GM23338 (cell line): Measurements from ENCODE around the gene METTL22. TPM values are rescaled to one million over a fixed set of nuclear protein-coding genes. Genes with fewer than 3 reads are reported as not detected.

ENCODE experiments used
- ATAC-seq: fragments of 200-7000 bp; cut with Tn5 transposase; 3 replicates; pipeline ENCODE4 v1.9.1; 2020
- DNase-seq: peaks from one replicate; pipeline ENCODE4 v3.0.0-alpha.2; 2015; ENCODE audit warnings: low spot score
- H2AFZ ChIP-seq: fragments of 200-600 bp; sonication (generic); 2 replicates; pipeline ENCODE4 v1.8.0; 2016; ENCODE audit warnings: antibody characterized with exemption, mild to moderate bottlenecking, moderate library complexity
- H3F3A ChIP-seq: fragments of 200-600 bp; sonication (generic); replicated peaks from 2 replicates; pipeline ENCODE4 v1.8.0; 2017; ENCODE audit warnings: antibody characterized with exemption, mixed run types, low read depth
- H3K27ac ChIP-seq: fragments of 200-600 bp; sonication (generic); 2 replicates; pipeline ENCODE4 v1.6.1; 2016; ENCODE audit warnings: low read depth
- H3K27me3 ChIP-seq: fragments of 200-600 bp; sonication (generic); 2 replicates; pipeline ENCODE4 v1.8.0; 2016; ENCODE audit warnings: mild to moderate bottlenecking, mixed run types, moderate library complexity; ENCODE audit not compliant: insufficient read depth
- H3K36me3 ChIP-seq: fragments of 200-600 bp; sonication (generic); 2 replicates; pipeline ENCODE4 v1.8.0; 2016; ENCODE audit warnings: mild to moderate bottlenecking; ENCODE audit not compliant: insufficient read depth
- H3K4me1 ChIP-seq: fragments of 200-600 bp; sonication (generic); 2 replicates; pipeline ENCODE4 v1.8.0; 2016; ENCODE audit warnings: mild to moderate bottlenecking, moderate library complexity; ENCODE audit not compliant: insufficient read depth
- H3K4me2 ChIP-seq: fragments of 200-600 bp; sonication (generic); 2 replicates; pipeline ENCODE4 v1.7.1; 2017; ENCODE audit warnings: mixed run types
- H3K4me3 ChIP-seq: fragments of 200-600 bp; sonication (generic); 2 replicates; pipeline ENCODE4 v1.6.1; 2016; ENCODE audit warnings: mixed run types
- H3K79me2 ChIP-seq: fragments of 200-600 bp; sonication (generic); replicated peaks from 2 replicates; pipeline ENCODE4 v1.8.0; 2017; ENCODE audit warnings: mild to moderate bottlenecking; ENCODE audit not compliant: insufficient read depth
- H3K9me2 ChIP-seq: fragments of 200-600 bp; sonication (generic); 2 replicates; pipeline ENCODE4 v1.8.0; 2017; ENCODE audit not compliant: insufficient read depth
- H4K20me1 ChIP-seq: fragments of 200-600 bp; sonication (generic); replicated peaks from 2 replicates; pipeline ENCODE4 v1.8.0; 2017; ENCODE audit warnings: mild to moderate bottlenecking; ENCODE audit not compliant: insufficient read depth
- H3K27ac Mint-ChIP-seq: 2 replicates; pipeline ENCODE4 v1.8.0; 2020; ENCODE audit warnings: inconsistent platforms, mild to moderate bottlenecking, moderate library complexity, mixed read lengths
- H3K27me3 Mint-ChIP-seq: 3 replicates; pipeline ENCODE4 v1.8.0; 2022; ENCODE audit warnings: low read depth, mild to moderate bottlenecking, moderate library complexity, mixed read lengths, inconsistent platforms; ENCODE audit not compliant: insufficient read depth, poor library complexity
- H3K36me3 Mint-ChIP-seq: 3 replicates; pipeline ENCODE4 v1.8.0; 2021; ENCODE audit warnings: low read depth, mild to moderate bottlenecking, inconsistent platforms, moderate library complexity, mixed read lengths
- H3K4me1 Mint-ChIP-seq: 3 replicates; pipeline ENCODE4 v1.8.0; 2020; ENCODE audit warnings: mild to moderate bottlenecking, inconsistent platforms, mixed read lengths
- H3K4me3 Mint-ChIP-seq: 3 replicates; pipeline ENCODE4 v1.8.0; 2021; ENCODE audit warnings: moderate library complexity, mild to moderate bottlenecking, inconsistent platforms, mixed read lengths
- H3K9me3 Mint-ChIP-seq: 3 replicates; pipeline ENCODE4 v1.8.0; 2020; ENCODE audit warnings: moderate library complexity, mild to moderate bottlenecking, inconsistent platforms, mixed read lengths
- CREB1 ChIP-seq: fragments of 250-450 bp; sonication (Bioruptor Pico); IDR thresholded peaks from 2 replicates; pipeline ENCODE4 v1.5.0; 2020; ENCODE audit warnings: low read depth, mild to moderate bottlenecking, moderate library complexity
- ETS1 ChIP-seq: IDR thresholded peaks from 2 replicates; pipeline ENCODE4 v1.6.1; 2016; ENCODE audit warnings: antibody characterized with exemption
- NANOG ChIP-seq: IDR thresholded peaks from 2 replicates; pipeline ENCODE4 v1.6.1; 2016; ENCODE audit warnings: antibody characterized with exemption, borderline replicate concordance
- POLR2AphosphoS5 ChIP-seq: IDR thresholded peaks from 2 replicates; pipeline ENCODE4 v1.6.1; 2016; ENCODE audit warnings: antibody characterized with exemption, low read depth
- STAT1 ChIP-seq: IDR thresholded peaks from one replicate; pipeline ENCODE4 v1.6.1; 2016; ENCODE audit warnings: antibody characterized with exemption; ENCODE audit not compliant: unreplicated experiment
- ZNF331 ChIP-seq: fragments of 250-450 bp; sonication (Bioruptor Pico); IDR thresholded peaks from 2 replicates; pipeline ENCODE4 v1.5.0; 2020; ENCODE audit warnings: low read depth, mild to moderate bottlenecking, moderate library complexity
- ZNF462 ChIP-seq: fragments of 250-450 bp; sonication (Bioruptor Pico); IDR thresholded peaks from 2 replicates; pipeline ENCODE4 v1.5.0; 2020; ENCODE audit warnings: mild to moderate bottlenecking, moderate library complexity
- polyA plus RNA-seq: library from polyadenylated mRNA; unstranded; fragments of >200 nt; fragmentation: Nextera tagmentation; extraction: Ambion mirVana; gene quantifications from 2 replicates; pipeline ENCODE4 v1.2.1, GENCODE V29; 2016
- total RNA-seq: library from RNA; depleted of rRNA; stranded (reverse); fragments of >200 nt; shearing (Covaris generic); gene quantifications from 2 replicates; pipeline ENCODE4 v1.2.3, GENCODE V29; 2014

METTL22 gene
- total and polyA plus RNA-seq, 2 experiments from 2014 or later = 51.4 to 51.8 TPM

GRCh38 chr16:8677481-8677880, 56.0 kb downstream of the METTL22 start (continued):
- TF ChIP-seq ZNF462 (CRISPR knock-in tag) = no peak
- TF ChIP-seq CREB1 = no peak

- H3K79me2 ChIP-seq = no peaks in the 10 kb centered on the region
- DNase-seq = no peak
- Mint-ChIP-seq H3K4me1 (peaks cover 20% of the 10 kb centered on the region), H3K4me3 (no peak overlapping the region), H3K36me3 (peaks cover 3% of the 10 kb centered on the region; the same call in 1 of the 3 replicates), H3K27me3 (peaks cover 15% of the 10 kb centered on the region), H3K27ac (no peak overlapping the region), H3K9me3 (no peaks in the 10 kb centered on the region)
- H3K4me1 ChIP-seq = peaks cover 9% of the 10 kb centered on the region
- H3K27me3 ChIP-seq = peaks cover 17% of the 10 kb centered on the region
- no peaks in the 10 kb centered on the region for H3F3A ChIP-seq
- H2AFZ ChIP-seq = no peak overlapping the region
- H4K20me1 ChIP-seq = no peaks in the 10 kb centered on the region
- H3K36me3 ChIP-seq = no peaks in the 10 kb centered on the region
- H3K27ac ChIP-seq = no peak overlapping the region
- no peak for ATAC-seq
- no peak overlapping the region for H3K4me3 ChIP-seq
- no peak overlapping the region for H3K4me2 ChIP-seq
- no peaks in the 10 kb centered on the region for H3K9me2 ChIP-seq
- no peak for TF ChIP-seq CREB1
- TF ChIP-seq NANOG = no peak
- no peak for TF ChIP-seq ETS1
- no peak for TF ChIP-seq POLR2AphosphoS5
- no peak for TF ChIP-seq ZNF462 (CRISPR knock-in tag)
- TF ChIP-seq ZNF331 (CRISPR knock-in tag) = no peak
- TF ChIP-seq STAT1 = no peak
Observed at GRCh38 chr16:8678068-8678927, 56.8 kb downstream of the METTL22 start.
